ENCODE measurements around the gene LRP1B.

- TF ChIP-seq KAT7 (CRISPR knock-in tag; IDR thresholded peaks at IDR 0.05; ENCODE audit: borderline replicate concordance) (no peak), CTCF (IDR thresholded peaks at IDR 0.05) (no peak), TP53 (CRISPR knock-in tag; IDR thresholded peaks at IDR 0.05) (no peak), E2F5 (CRISPR knock-in tag; IDR thresholded peaks at IDR 0.05) (no peak), JUN (CRISPR knock-in tag; IDR thresholded peaks at IDR 0.05) (no peak), NFATC4 (CRISPR knock-in tag; IDR thresholded peaks at IDR 0.05) (no peak), ZBTB43 (CRISPR knock-in tag; IDR thresholded peaks at IDR 0.05) (no peak), ELF4 (CRISPR knock-in tag; IDR thresholded peaks at IDR 0.05; ENCODE audit: low read depth) (no peak)
Measured at GRCh38 chr2:141767051-141767450, 363.8 kb downstream of the LRP1B start.

Data from WTC11 (cell line).